ENCODE results near the gene ARHGEF11. TPM values are rescaled to one million over a fixed set of nuclear protein-coding genes. Genes with fewer than 3 reads are reported as not detected.

ARHGEF11 gene
- total RNA-seq, 1 experiment from 2014 or later, result 31.5 TPM

DNA sequence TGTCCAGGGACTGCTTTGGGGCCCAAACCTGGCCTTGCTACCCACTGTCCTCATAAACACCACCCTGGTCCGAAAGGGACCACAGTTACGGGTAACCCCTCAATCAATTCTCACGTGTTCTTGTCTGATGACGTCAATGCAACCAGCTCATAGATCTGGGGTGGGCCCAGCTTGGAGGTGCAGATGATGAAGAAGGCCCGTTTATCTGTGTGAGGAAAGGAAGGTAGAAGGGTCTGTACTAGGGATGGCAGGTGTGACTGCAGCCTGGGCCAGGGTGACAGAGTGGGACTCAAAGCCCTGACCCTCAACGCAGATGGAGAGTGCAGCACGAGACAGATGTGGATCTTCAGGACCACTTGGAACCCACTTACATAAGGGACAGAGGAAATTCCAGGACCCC, 103.0 kb downstream of the ARHGEF11 start:
- Histone ChIP-seq H3K4me1 (replicated peaks; ENCODE audit: insufficient read depth) (peaks cover 8% of the 10 kb centered on the region; the same call in 1 of the 2 replicates), H3K36me3 (ENCODE audit: low read depth) (no peaks in the 10 kb centered on the region; the same call in 1 of the 2 replicates), H3K4me2 (no peak overlapping the region), H3K27me3 (ENCODE audit: insufficient read depth, low read depth) (no peaks in the 10 kb centered on the region), H3K9me2 (ENCODE audit: insufficient read depth) (no peaks in the 10 kb centered on the region), H2AFZ (no peak overlapping the region), H3K9me3 (ENCODE audit: insufficient read depth, low read depth) (no peaks in the 10 kb centered on the region), H3F3A (ENCODE audit: insufficient read depth, low read depth) (no peaks in the 10 kb centered on the region; the same call in 1 of the 2 replicates), H3K4me3 (no peak overlapping the region), H3K79me2 (ENCODE audit: low read depth) (no peaks in the 10 kb centered on the region), H3K27ac (no peak overlapping the region), H4K20me1 (ENCODE audit: insufficient read depth) (no peaks in the 10 kb centered on the region)
- CTCF ChIA-PET, result no interaction called here
- no TSS peak for BruUV-seq (replicated peaks)
- intact Hi-C loops (cut with micrococcal nuclease; ENCODE audit: unreplicated experiment), result no loop called here
- TF ChIP-seq, protein P1, sequence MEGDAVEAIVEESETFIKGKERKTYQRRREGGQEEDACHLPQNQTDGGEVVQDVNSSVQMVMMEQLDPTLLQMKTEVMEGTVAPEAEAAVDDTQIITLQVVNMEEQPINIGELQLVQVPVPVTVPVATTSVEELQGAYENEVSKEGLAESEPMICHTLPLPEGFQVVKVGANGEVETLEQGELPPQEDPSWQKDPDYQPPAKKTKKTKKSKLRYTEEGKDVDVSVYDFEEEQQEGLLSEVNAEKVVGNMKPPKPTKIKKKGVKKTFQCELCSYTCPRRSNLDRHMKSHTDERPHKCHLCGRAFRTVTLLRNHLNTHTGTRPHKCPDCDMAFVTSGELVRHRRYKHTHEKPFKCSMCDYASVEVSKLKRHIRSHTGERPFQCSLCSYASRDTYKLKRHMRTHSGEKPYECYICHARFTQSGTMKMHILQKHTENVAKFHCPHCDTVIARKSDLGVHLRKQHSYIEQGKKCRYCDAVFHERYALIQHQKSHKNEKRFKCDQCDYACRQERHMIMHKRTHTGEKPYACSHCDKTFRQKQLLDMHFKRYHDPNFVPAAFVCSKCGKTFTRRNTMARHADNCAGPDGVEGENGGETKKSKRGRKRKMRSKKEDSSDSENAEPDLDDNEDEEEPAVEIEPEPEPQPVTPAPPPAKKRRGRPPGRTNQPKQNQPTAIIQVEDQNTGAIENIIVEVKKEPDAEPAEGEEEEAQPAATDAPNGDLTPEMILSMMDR (conservative IDR thresholded peaks at IDR 0.05), result no peak
- no peak for TF ChIP-seq EZH2 (IDR thresholded peaks at IDR 0.05; ENCODE audit: low read depth)
- POLR2A ChIA-PET (ENCODE audit: unreplicated experiment), result no interaction called here
- no peak for DNase-seq

DNA sequence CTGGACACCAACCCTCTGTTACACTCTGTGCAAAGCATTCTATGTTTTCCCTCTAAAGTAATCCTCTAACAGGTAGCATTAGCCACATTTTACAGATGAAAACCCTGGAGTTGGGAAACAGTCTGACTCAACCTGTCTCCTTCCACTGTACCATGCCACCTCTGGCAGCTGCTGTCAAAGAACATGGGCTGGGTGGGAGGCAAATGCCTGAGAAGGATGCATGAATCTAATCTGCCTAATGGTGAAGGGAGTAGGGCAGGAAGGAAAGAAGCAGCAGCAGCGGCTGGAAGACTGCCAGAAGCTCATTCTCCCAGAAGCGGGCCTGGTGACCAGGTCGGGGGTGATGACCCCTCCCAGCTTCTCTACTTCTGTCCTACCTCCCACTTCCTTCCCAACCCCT, 103.4 kb downstream of the ARHGEF11 start:
- TF ChIP-seq, protein P1 (conservative IDR thresholded peaks at IDR 0.05), result no peak
- TF ChIP-seq EZH2 (IDR thresholded peaks at IDR 0.05; ENCODE audit: low read depth), result no peak
- Histone ChIP-seq H3K9me3 (ENCODE audit: insufficient read depth, low read depth) (no peaks in the 10 kb centered on the region), H3F3A (ENCODE audit: insufficient read depth, low read depth) (no peaks in the 10 kb centered on the region; the same call in 1 of the 2 replicates), H3K79me2 (ENCODE audit: low read depth) (no peaks in the 10 kb centered on the region), H3K9me2 (ENCODE audit: insufficient read depth) (no peaks in the 10 kb centered on the region), H3K27ac (no peak overlapping the region), H4K20me1 (ENCODE audit: insufficient read depth) (no peaks in the 10 kb centered on the region), H3K27me3 (ENCODE audit: insufficient read depth, low read depth) (no peaks in the 10 kb centered on the region), H3K36me3 (ENCODE audit: low read depth) (no peaks in the 10 kb centered on the region; the same call in 1 of the 2 replicates), H3K4me1 (replicated peaks; ENCODE audit: insufficient read depth) (peaks cover 8% of the 10 kb centered on the region; the same call in 1 of the 2 replicates), H3K4me2 (no peak overlapping the region), H3K4me3 (no peak overlapping the region), H2AFZ (no peak overlapping the region)
- POLR2A ChIA-PET (ENCODE audit: unreplicated experiment), result no interaction called here
- DNase-seq, result no peak
- intact Hi-C loops (cut with micrococcal nuclease; ENCODE audit: unreplicated experiment), result no loop called here
- CTCF ChIA-PET, result no interaction called here
- BruUV-seq (replicated peaks), result no TSS peak

DNA sequence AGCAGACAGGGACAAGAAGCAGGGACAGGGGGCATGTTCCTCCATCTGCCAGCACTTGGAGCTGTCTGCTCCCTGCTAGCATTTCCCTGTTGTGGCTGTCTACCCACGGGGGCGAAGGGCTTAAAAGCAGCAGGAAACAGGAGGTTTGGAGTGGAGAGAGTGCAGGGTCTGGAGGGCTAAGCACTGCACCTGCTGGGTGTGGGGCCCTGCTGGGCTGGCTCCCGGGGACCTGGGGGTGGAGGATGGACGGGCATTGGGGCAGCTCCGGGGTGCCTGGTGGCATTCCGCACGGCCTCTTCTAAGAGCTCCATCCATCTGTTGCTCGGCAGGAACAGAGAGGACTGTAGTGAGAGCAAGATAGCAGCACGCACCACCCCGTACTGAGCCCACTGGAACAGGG, 103.9 kb downstream of the ARHGEF11 start:
- Histone ChIP-seq H2AFZ (no peak overlapping the region), H3K9me3 (ENCODE audit: insufficient read depth, low read depth) (no peaks in the 10 kb centered on the region), H3F3A (ENCODE audit: insufficient read depth, low read depth) (no peaks in the 10 kb centered on the region; the same call in 1 of the 2 replicates), H3K79me2 (ENCODE audit: low read depth) (no peaks in the 10 kb centered on the region), H3K4me1 (replicated peaks; ENCODE audit: insufficient read depth) (peaks cover 7% of the 10 kb centered on the region; the same call in 1 of the 2 replicates), H3K27ac (no peak overlapping the region), H4K20me1 (ENCODE audit: insufficient read depth) (no peaks in the 10 kb centered on the region), H3K4me2 (no peak overlapping the region), H3K36me3 (ENCODE audit: low read depth) (no peaks in the 10 kb centered on the region; the same call in 1 of the 2 replicates), H3K27me3 (ENCODE audit: insufficient read depth, low read depth) (no peaks in the 10 kb centered on the region), H3K4me3 (no peak overlapping the region), H3K9me2 (ENCODE audit: insufficient read depth) (no peaks in the 10 kb centered on the region)
- no TSS peak for BruUV-seq (replicated peaks)
- CTCF ChIA-PET, result no interaction called here
- POLR2A ChIA-PET (ENCODE audit: unreplicated experiment), result no interaction called here
- no peak for DNase-seq
- intact Hi-C loops (cut with micrococcal nuclease; ENCODE audit: unreplicated experiment), result no loop called here
- TF ChIP-seq EZH2 (IDR thresholded peaks at IDR 0.05; ENCODE audit: low read depth), result no peak
- TF ChIP-seq, protein P1 (conservative IDR thresholded peaks at IDR 0.05), result no peak
